Lung (tissue), 16 donors: Measurements from ENCODE around the gene GNAS-AS1. TPM values are rescaled to one million over a fixed set of nuclear protein-coding genes. Genes with fewer than 3 reads are reported as not detected.

Experiments used
- ATAC-seq: fragments of 200-7000 bp; cut with Tn5 transposase; one replicate; pipeline ENCODE4 v1.9.1; 2020; ENCODE audit warnings: moderate number of reproducible peaks; ENCODE audit not compliant: insufficient read depth, low FRiP score
- DNase-seq, 3 donors: peaks; one replicate each; pipeline ENCODE4 v3.0.0-alpha.2; 2013 to 2017
- H3K27ac ChIP-seq, 2 donors: one replicate each; pipeline ENCODE4 v1.5.1; 2013; ENCODE audit warnings: mild to moderate bottlenecking in 2 of 2, moderate library complexity in 2 of 2, control low read depth in 1 of 2, inconsistent platforms in 1 of 2, low read depth in 1 of 2, low read length in 1 of 2
- H3K27me3 ChIP-seq, 3 donors: one replicate each; pipeline ENCODE4 v1.5.1; 2013; ENCODE audit warnings: low read length in 2 of 3; ENCODE audit not compliant: control insufficient read depth in 3 of 3, insufficient read depth in 3 of 3
- H3K36me3 ChIP-seq, 4 donors: one replicate each; pipeline ENCODE4 v1.5.1; 2013; ENCODE audit warnings: low read length in 4 of 4, mild to moderate bottlenecking in 1 of 4, moderate library complexity in 1 of 4; ENCODE audit not compliant: control insufficient read depth in 4 of 4, insufficient read depth in 4 of 4
- H3K4me1 ChIP-seq, 5 donors: one replicate each; pipeline ENCODE4 v1.5.1; 2013; ENCODE audit warnings: low read length in 5 of 5, mild to moderate bottlenecking in 2 of 5, moderate library complexity in 1 of 5; ENCODE audit not compliant: control insufficient read depth in 5 of 5, insufficient read depth in 5 of 5
- H3K4me3 ChIP-seq: one replicate; pipeline ENCODE4 v1.5.1; 2013; ENCODE audit warnings: mild to moderate bottlenecking, control low read depth, moderate library complexity
- H3K9ac ChIP-seq, 2 donors: one replicate each; pipeline ENCODE4 v1.5.1; 2013; ENCODE audit warnings: low read length in 2 of 2, control low read depth in 1 of 2; ENCODE audit not compliant: insufficient read depth in 1 of 2
- H3K9me3 ChIP-seq, 4 donors: one replicate each; pipeline ENCODE4 v1.5.1; 2013; ENCODE audit warnings: low read length in 3 of 4, mild to moderate bottlenecking in 1 of 4, moderate library complexity in 1 of 4; ENCODE audit not compliant: control insufficient read depth in 4 of 4, insufficient read depth in 3 of 4
- CTCF ChIP-seq: IDR thresholded peaks from 2 replicates; pipeline ENCODE4 v1.5.1; 2012; ENCODE audit warnings: mild to moderate bottlenecking; ENCODE audit errors: control extremely low read depth, extremely low read depth
- WGBS, 2 donors: extraction: QIAGEN DNeasy Blood & Tissue Kit; methylation state at CpG; one replicate each; pipeline ENCODE4 v1.1.7; 2013; 5-methylcytosine and 5-hydroxymethylcytosine counted together
- long read RNA-seq, 5 donors: transcript quantifications; one replicate each; lab custom pipeline, GENCODE V29; 2026
- polyA plus RNA-seq, 2 donors: library from polyadenylated mRNA; stranded (reverse); fragments of 200-250 nt; gene quantifications; one replicate each; pipeline ENCODE4 v1.2.1, GENCODE V29; 2013
- total RNA-seq, 2 donors: library from RNA; depleted of rRNA in 1 of 2; stranded (reverse); fragments of >200 nt in 1 of 2; gene quantifications; one replicate each; pipeline ENCODE4 v1.2.1, GENCODE V29; 2014 to 2021
- donor health status: control.
- donor health status: control.
- donor health status: Bipolar disorder and iron deficiency.
- donor health status: healthy.
- donor health status: DM: yes; HTN: yes; CAD: no.

The GNAS-AS1 gene
- total RNA-seq (1 to 10 TPM in 1 of 2 donors, under 1 TPM in 1; 0.80 to 1.9 TPM), polyA plus RNA-seq (under 1 TPM; 0.07 to 0.69 TPM)
- long read RNA-seq, donor 1, partial matches to known transcripts = 2,868 of 2,995 reads
- long read RNA-seq, donor 1, other reads (novel, unspliced or antisense) = 127 of 2,995 reads
- long read RNA-seq, donor 2, partial matches to known transcripts = 1,192 of 1,301 reads
- long read RNA-seq, donor 2, other reads (novel, unspliced or antisense) = 109 of 1,301 reads
- long read RNA-seq, donor 3 = 0 reads
- long read RNA-seq, donor 4, partial matches to known transcripts = 1,470 of 1,500 reads
- long read RNA-seq, donor 4, other reads (novel, unspliced or antisense) = 30 of 1,500 reads
- long read RNA-seq, donor 5 = 0 reads

- 47 to 60% methylated on average over 25 of the region's 25 CpGs for WGBS, 2 donors
- H3K36me3 ChIP-seq = no peaks in the 10 kb centered on the region
These were observed at the start of gene GNAS-AS1 for GRCh38 chr20:58850693-58851174. TSS of gene GNAS-AS1 (minus strand) at chr20:58850902.

GRCh38 chr20:58900397-58900796 lies 49.7 kb upstream of the GNAS-AS1 start:
- Histone ChIP-seq H3K9ac (peak overlapping the region in 1 of 2 donors; percentile 39), H3K4me1 (peaks cover 15 to 65% (median 47%) of the 10 kb centered on the region in 5 donors), H3K27ac (peak overlapping the region in 1 of 2 donors; percentile 33), H3K27me3 (no peaks in the 10 kb centered on the region), H3K9me3 (no peaks in the 10 kb centered on the region), H3K36me3 (peaks cover 8 to 41% (median 23%) of the 10 kb centered on the region in 4 donors), H3K4me3 (no peak overlapping the region)
- no peak for TF ChIP-seq CTCF
- peak in 2 of 3 donors; percentile 56 to 66 for DNase-seq
- ATAC-seq = no peak
- 56 to 62% methylated on average over 7 of the region's 7 CpGs for WGBS, 2 donors

More at GRCh38 chr20:58850693-58851174, at the start of gene GNAS-AS1:
- peak within 1 kb of the TSS in 1 of 2 donors; percentile 32 for H3K9ac ChIP-seq
- DNase-seq (peak; percentile 87 to 92 (median 89)), ATAC-seq (peak; percentile 76)
- H3K9me3 ChIP-seq = no peaks in the 10 kb centered on the region
- peaks cover 0 to 34% (median 24%) of the 10 kb centered on the region in 3 donors for H3K27me3 ChIP-seq
- no peak within 1 kb of the TSS for H3K27ac ChIP-seq
- H3K4me3 ChIP-seq = peak within 1 kb of the TSS; percentile 12
- peaks cover 0 to 15% (median 0%) of the 10 kb centered on the region in 5 donors for H3K4me1 ChIP-seq
- TF ChIP-seq CTCF = no peak

- WGBS, 2 donors = 87 to 96% methylated on average over 10 of the region's 10 CpGs
- Histone ChIP-seq H3K9ac (no peak overlapping the region), H3K4me3 (no peak overlapping the region), H3K4me1 (peaks cover 14 to 68% (median 56%) of the 10 kb centered on the region in 5 donors), H3K9me3 (no peaks in the 10 kb centered on the region), H3K36me3 (peaks cover 3 to 32% (median 22%) of the 10 kb centered on the region in 4 donors), H3K27me3 (no peaks in the 10 kb centered on the region), H3K27ac (no peak overlapping the region)
- TF ChIP-seq CTCF = no peak
- ATAC-seq (no peak), DNase-seq (no peak)
These were observed 48.8 kb upstream of the GNAS-AS1 start for GRCh38 chr20:58899512-58899911.
